RWPE2 (cell line): ENCODE measurements around the gene IL20RA.
"Not testable (repeated sequence)": the region's sequence is repeated elsewhere in the genome, so short reads cannot be mapped to it uniquely, and the experiment has no call there.

Experiments
- ATAC-seq: fragments of 200-7000 bp; cut with Tn5 transposase; 3 replicates; pipeline ENCODE4 v1.9.1; 2021; ENCODE audit warnings: low read depth
- DNase-seq: peaks from one replicate; pipeline ENCODE4 v3.0.0-alpha.2; 2020; ENCODE audit warnings: low spot score
- H3K27ac ChIP-seq: fragments of 450-650 bp; 2 replicates; pipeline ENCODE4 v1.5.1; 2017; ENCODE audit warnings: mild to moderate bottlenecking; ENCODE audit not compliant: poor library complexity, severe bottlenecking
- H3K27me3 ChIP-seq: fragments of 250-450 bp; sonication (Bioruptor Pico); 2 replicates; pipeline ENCODE4 v1.5.1; 2021; ENCODE audit warnings: mild to moderate bottlenecking, moderate library complexity; ENCODE audit not compliant: insufficient read depth, poor library complexity, severe bottlenecking
- H3K36me3 ChIP-seq: fragments of 250-450 bp; sonication (Bioruptor Pico); 2 replicates; pipeline ENCODE4 v1.5.1; 2020; ENCODE audit warnings: low read depth, mild to moderate bottlenecking, moderate library complexity
- H3K4me1 ChIP-seq: fragments of 250-450 bp; sonication (Bioruptor Pico); 2 replicates; pipeline ENCODE4 v1.5.1; 2021; ENCODE audit warnings: mild to moderate bottlenecking, moderate library complexity; ENCODE audit not compliant: insufficient read depth, poor library complexity, severe bottlenecking
- H3K4me3 ChIP-seq: fragments of 250-450 bp; sonication (Bioruptor Pico); 2 replicates; pipeline ENCODE4 v1.5.1; 2021; ENCODE audit warnings: mild to moderate bottlenecking, moderate library complexity; ENCODE audit not compliant: severe bottlenecking
- H3K9me3 ChIP-seq: fragments of 250-450 bp; sonication (Bioruptor Pico); 2 replicates; pipeline ENCODE4 v1.5.1; 2021; ENCODE audit warnings: mild to moderate bottlenecking, moderate library complexity; ENCODE audit not compliant: severe bottlenecking
- CTCF ChIP-seq: fragments of 450-650 bp; IDR thresholded peaks from one replicate; pipeline ENCODE4 v1.5.1; 2017; ENCODE audit warnings: mild to moderate bottlenecking, moderate library complexity; ENCODE audit not compliant: poor library complexity, severe bottlenecking

IL20RA gene

GRCh38 chr6:136964398-136964797 lies 80.4 kb downstream of the IL20RA start:
- no peak for DNase-seq
- Histone ChIP-seq H3K27me3 (no peaks in the 10 kb centered on the region), H3K4me3 (no peak overlapping the region), H3K9me3 (no peaks in the 10 kb centered on the region), H3K4me1 (peaks cover under 1% of the 10 kb centered on the region), H3K36me3 (no peaks in the 10 kb centered on the region), H3K27ac (no peak overlapping the region)
- no peak for TF ChIP-seq CTCF
- ATAC-seq: no peak

- no peak for TF ChIP-seq CTCF
- H3K9me3 ChIP-seq: no peaks in the 10 kb centered on the region
- H3K27ac ChIP-seq: no peak overlapping the region
- no peaks in the 10 kb centered on the region for H3K27me3 ChIP-seq
- no peaks in the 10 kb centered on the region for H3K36me3 ChIP-seq
- DNase-seq: no peak
- ATAC-seq: no peak
- H3K4me3 ChIP-seq: no peak overlapping the region
- H3K4me1 ChIP-seq: no peaks in the 10 kb centered on the region
These were observed 81.5 kb downstream of the IL20RA start for GRCh38 chr6:136963259-136963658.

GRCh38 chr6:136962661-136963060 lies 82.1 kb downstream of the IL20RA start:
- Histone ChIP-seq H3K36me3 (no peaks in the 10 kb centered on the region), H3K27ac (no peak overlapping the region), H3K4me3 (no peak overlapping the region), H3K9me3 (no peaks in the 10 kb centered on the region), H3K27me3 (no peaks in the 10 kb centered on the region), H3K4me1 (no peaks in the 10 kb centered on the region)
- DNase-seq (no peak), ATAC-seq (no peak)
- no peak for TF ChIP-seq CTCF

- no peak for ATAC-seq
- H3K4me1 ChIP-seq: no peaks in the 10 kb centered on the region
- no peaks in the 10 kb centered on the region for H3K36me3 ChIP-seq
- no peak overlapping the region for H3K4me3 ChIP-seq
- no peak for TF ChIP-seq CTCF
- H3K27ac ChIP-seq: no peak overlapping the region
- H3K9me3 ChIP-seq: no peaks in the 10 kb centered on the region
- no peaks in the 10 kb centered on the region for H3K27me3 ChIP-seq
- no peak for DNase-seq
These were observed 82.9 kb downstream of the IL20RA start for GRCh38 chr6:136961848-136962247.

- Histone ChIP-seq H3K4me3 (no peak overlapping the region), H3K27me3 (no peaks in the 10 kb centered on the region), H3K27ac (no peak overlapping the region), H3K9me3 (no peaks in the 10 kb centered on the region), H3K4me1 (no peaks in the 10 kb centered on the region), H3K36me3 (no peaks in the 10 kb centered on the region)
- no peak for TF ChIP-seq CTCF
- ATAC-seq: no peak
- no peak for DNase-seq
These were observed 84.0 kb downstream of the IL20RA start for GRCh38 chr6:136960781-136961180.

GRCh38 chr6:136959935-136960334 lies 84.8 kb downstream of the IL20RA start:
- H3K36me3 ChIP-seq, H3K27ac ChIP-seq, H3K9me3 ChIP-seq, H3K27me3 ChIP-seq, H3K4me3 ChIP-seq, ATAC-seq, H3K4me1 ChIP-seq, DNase-seq: not testable (repeated sequence)
